ENCODE data around the gene BAZ1B.
"Not testable (repeated sequence)": the region's sequence is repeated elsewhere in the genome, so short reads cannot be mapped to it uniquely, and the experiment has no call there.

BAZ1B gene

GRCh38 chr7:73522105-73522872 lies at the start of gene BAZ1B:
BAZ1B (minus strand) TSS chr7:73522293; CDS start chr7:73521933, 360 bp downstream.
- peak; percentile 96 to 98 for DNase-seq (ENCODE audit: low read depth in 2 of 2)

DNA sequence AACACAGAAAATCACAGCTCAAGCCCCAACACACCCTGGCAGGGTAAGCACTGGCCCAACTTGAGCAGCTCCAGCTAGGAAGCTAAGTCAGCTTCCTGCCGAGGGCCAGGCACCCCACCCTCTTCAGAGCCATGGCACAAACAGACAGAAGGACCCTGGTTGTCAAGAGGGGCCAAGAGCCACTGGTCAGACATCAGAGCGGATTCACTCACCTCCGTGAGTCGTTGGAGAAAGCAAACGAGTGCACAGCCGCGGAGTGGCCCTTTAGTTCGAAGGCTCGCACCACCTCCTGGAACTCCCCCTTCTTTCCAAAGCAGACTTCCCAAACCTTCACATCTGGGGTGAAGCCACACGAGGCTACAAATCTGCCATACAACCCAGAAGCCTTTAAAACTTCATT lies 48.9 kb upstream of the BAZ1B start:
- no peak for DNase-seq (ENCODE audit: low read depth in 2 of 2)

DNA sequence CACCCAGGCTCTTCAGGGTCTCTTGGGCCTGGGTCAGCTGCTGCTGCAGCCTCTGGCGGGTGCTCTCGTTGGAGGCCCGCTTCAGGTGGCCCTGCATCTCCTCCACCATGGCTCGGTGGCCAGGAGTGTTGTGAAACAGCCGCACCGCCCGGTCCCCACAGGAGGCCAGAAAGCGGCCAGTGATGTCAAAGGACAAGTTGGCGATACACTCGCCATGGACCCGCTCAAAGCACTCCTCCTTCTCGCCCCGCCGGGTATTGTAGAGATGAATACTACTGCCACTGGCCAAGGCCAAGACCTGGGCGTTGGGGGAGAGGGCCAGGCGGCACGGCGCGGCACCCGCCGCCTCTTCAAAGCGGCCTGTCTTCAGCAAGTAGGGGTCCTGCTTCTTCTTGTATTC lies 48.4 kb upstream of the BAZ1B start:
- no peak for DNase-seq (ENCODE audit: low read depth in 2 of 2)

DNA sequence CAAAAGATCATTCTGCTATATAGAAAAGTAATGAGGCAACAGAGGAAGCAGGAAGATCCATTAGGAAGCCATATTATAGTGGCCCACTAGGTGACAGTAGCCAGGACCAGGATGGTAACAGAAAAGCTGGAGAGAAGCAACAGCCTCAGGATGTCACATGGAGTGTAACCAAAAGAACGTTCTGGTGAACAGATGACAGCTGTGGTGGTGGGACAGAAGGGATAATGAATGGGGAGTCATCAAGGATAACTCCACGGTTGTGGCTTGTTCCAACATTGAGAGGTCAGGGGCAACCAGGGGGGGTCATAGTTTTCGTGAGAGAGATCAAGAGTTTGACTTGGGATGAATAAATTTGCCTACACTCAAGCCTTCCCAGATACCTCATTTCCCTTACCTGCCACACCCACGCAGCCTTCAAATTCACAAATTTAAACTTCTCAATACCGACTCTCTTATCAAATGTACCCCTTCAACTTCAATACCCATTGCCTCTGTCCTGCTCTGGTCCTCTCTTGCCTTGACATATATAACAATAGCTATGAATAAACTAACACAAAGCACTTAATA lies 47.0 kb upstream of the BAZ1B start:
- no peak for DNase-seq (ENCODE audit: low read depth in 2 of 2)

GRCh38 chr7:73567846-73568685 lies 46.0 kb upstream of the BAZ1B start:
- DNase-seq (ENCODE audit: low read depth in 2 of 2): no peak

DNA sequence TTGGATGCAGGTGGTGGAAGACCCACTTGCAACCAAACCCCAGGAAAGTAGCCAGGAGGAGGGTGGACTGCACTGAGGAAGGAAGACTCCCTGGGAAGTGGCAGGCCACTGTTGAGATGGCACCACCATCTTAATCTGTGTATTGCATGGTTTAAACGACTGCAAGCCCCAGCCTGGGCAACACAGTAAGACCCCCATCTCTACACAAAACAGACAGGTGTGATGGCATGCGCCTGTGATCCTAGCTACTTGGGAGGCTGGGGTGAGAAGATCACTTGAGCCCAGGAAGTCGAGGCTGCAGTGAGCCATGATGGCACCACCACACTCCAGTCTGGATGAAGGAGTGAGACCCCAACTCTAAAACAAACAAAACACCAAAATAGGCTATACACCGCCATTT lies 45.0 kb upstream of the BAZ1B start:
- DNase-seq (ENCODE audit: low read depth in 2 of 2): no peak

DNA sequence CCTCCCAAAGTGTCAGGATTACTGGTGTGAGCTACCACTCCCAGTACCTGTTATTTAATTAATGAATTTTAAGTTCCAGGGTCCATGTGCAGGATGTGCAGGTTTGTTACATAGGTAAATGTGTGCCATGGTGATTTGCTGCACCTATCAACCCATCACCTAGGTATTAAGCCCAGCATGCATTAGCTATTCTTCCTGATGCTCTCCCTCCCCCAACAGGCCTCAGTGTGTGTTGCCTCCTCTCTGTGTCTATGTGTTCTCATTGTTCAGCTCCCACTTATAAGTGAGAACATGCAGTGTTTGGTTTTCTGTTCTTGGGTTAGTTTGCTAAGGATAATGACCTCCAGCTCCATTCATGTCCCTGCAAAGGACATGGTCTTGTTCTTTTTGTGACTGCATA lies 44.3 kb upstream of the BAZ1B start:
- DNase-seq (ENCODE audit: low read depth in 2 of 2): not testable (repeated sequence)

DNA sequence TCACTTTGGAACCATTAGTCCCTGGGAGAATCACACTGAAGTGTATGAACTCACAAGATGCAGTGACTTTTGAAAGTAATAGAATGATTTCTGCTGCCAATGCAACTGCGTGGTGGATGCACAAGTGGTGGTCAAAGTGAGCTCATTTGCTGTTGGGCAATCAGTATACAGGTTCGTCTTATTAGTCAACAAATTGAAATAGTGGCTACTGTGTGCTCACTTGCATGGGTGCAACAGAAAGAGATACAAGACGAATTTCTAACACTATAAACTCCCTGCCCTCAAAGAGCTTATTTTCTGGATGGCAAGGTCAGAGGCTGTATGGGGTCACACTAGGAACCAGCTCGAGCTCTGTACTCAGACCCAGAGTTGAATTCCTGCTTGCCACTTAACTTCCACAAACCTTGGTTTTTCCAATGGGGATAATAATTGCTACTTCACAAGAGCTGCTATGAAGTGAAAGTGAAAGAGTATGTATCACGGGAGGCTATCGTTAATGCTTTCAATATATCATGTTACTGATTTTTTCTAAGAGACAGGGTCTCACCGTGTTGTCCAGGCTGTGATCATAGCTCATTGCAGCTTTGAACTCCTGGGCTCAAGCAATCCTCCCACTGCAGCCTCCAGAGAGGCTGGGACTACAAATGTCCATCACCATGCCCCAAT lies 43.7 kb upstream of the BAZ1B start:
- DNase-seq (ENCODE audit: low read depth in 2 of 2): no peak

DNA sequence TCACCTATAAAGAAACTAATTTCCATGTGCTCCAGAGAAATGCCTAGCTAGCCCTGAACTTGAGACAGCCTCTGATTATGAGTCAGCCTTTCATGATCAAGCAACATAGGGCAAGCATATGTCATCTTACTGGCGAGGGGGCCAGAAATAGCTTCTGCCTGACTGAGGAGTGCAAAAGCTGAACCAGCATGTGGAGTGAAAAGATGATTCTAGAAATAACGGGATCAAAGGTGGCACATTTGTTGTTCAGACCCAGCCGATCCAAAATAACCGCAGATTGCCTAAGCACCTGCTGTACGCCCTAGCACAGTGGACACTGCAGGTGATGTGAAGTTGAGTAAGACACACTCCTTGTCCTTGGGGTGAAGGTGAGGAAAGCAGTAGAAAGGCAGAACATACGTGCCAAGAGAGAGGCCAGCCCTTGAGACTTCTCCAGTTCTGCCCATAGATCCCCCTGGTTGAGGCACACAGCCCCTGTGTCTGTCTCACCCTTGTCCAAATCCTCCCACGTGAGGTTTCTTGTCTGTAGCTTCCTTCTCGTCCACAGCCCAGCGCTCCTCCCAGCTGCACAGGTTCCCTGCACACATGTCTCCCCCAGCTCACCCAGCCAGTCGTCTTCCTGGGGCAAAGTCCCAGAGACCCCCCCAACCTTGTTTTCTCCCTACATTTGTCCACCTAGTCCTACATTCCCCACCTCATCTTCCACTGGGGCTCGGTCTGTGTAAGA lies 38.2 kb upstream of the BAZ1B start:
- no peak for DNase-seq (ENCODE audit: low read depth in 2 of 2)

GRCh38 chr7:73557397-73558257 lies 35.5 kb upstream of the BAZ1B start, which contains the start of gene BCL7B:
BCL7B (minus strand) TSS chr7:73557690; CDS start chr7:73557578, 112 bp downstream.
- DNase-seq (ENCODE audit: low read depth in 2 of 2): peak; percentile 41 to 61

- DNase-seq (ENCODE audit: low read depth in 2 of 2): peak; percentile 81 to 89
These were observed 35.0 kb upstream of the BAZ1B start for GRCh38 chr7:73557108-73557396.

- no peak for DNase-seq (ENCODE audit: low read depth in 2 of 2)
These were observed 34.4 kb upstream of the BAZ1B start for GRCh38 chr7:73556208-73557107.

DNA sequence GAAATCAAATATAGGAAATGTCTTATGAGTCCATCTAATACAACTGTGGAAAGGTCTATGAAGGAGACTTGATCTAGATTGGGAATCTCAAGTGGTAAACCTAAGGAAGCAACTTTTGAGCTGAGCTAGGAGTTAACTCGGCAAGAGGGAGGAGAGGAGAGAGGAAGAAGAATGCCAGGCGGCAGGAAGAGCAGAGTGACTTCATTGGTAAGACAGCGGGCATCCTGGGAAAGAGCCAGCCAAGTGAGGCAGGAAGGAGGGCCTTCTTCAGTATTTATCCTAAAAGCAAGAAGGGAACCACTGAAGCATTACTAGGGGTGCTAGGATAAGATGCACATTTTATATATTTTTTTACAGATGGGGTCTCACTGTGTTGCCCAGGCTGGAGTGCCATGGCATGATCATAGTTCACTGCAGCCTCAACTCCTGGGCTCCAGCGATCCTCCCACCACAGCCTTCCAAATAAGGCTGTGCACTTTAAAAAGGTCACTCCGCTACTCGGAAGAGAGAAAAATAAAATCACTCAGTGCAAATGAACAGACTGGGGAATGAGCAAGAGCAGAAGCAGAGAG lies 33.4 kb upstream of the BAZ1B start:
- DNase-seq (ENCODE audit: low read depth in 2 of 2): no peak

- DNase-seq (ENCODE audit: low read depth in 2 of 2): not testable (repeated sequence)
These were observed 28.0 kb upstream of the BAZ1B start for GRCh38 chr7:73550093-73550492.

DNA sequence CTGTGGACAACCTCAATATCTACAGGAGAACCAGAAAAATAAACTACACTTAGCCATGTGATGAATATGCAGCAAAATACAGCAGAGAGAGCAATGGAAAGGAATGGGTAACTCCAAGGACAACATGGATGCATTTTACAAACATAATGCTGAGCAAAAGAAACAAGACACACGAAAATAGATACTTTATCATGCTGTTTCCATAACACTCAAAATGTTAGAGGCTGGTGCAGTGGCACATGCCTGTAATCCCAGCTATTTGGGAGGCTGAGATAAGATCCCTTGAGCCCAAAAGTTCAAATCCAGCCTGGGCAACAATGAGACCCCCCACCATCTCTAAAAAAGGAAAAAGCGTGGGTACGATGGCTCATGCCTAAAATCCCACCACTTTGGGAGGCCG lies 27.1 kb upstream of the BAZ1B start:
- DNase-seq (ENCODE audit: low read depth in 2 of 2): no peak

GRCh38 chr7:73547841-73548240 lies 25.7 kb upstream of the BAZ1B start:
- DNase-seq (ENCODE audit: low read depth in 2 of 2): no peak

GRCh38 chr7:73544678-73545077 lies 22.6 kb upstream of the BAZ1B start:
- no peak for DNase-seq (ENCODE audit: low read depth in 2 of 2)

GRCh38 chr7:73541722-73542121 lies 19.6 kb upstream of the BAZ1B start:
- DNase-seq (ENCODE audit: low read depth in 2 of 2): no peak

- no peak for DNase-seq (ENCODE audit: low read depth in 2 of 2)
These were observed 17.6 kb upstream of the BAZ1B start for GRCh38 chr7:73539709-73540108.

All from stimulated activated CD4-positive, alpha-beta T cell treated with anti-CD3 and anti-CD28 coated beads, Interleukin-15, amount 100 ng/mL, for 48 hours (primary cell).